ENCODE data around the gene XPNPEP3.

Gene XPNPEP3

GRCh38 chr22:40951795-40952605, 95.1 kb downstream of the XPNPEP3 start:
- DNase-seq = no peak

- no peak for DNase-seq
These were observed 96.5 kb downstream of the XPNPEP3 start for GRCh38 chr22:40953471-40953870.

GRCh38 chr22:40954113-40954512, 97.2 kb downstream of the XPNPEP3 start:
- no peak for DNase-seq

- no peak for DNase-seq
These were observed 98.6 kb downstream of the XPNPEP3 start for GRCh38 chr22:40955571-40955970.

- no peak for DNase-seq
These were observed 100.7 kb downstream of the XPNPEP3 start for GRCh38 chr22:40957601-40958000.

GRCh38 chr22:40958299-40958698, 101.4 kb downstream of the XPNPEP3 start:
- DNase-seq = no peak

- no peak for DNase-seq
These were observed 103.2 kb downstream of the XPNPEP3 start for GRCh38 chr22:40960145-40960544.

GRCh38 chr22:40965936-40966725, 109.2 kb downstream of the XPNPEP3 start:
- DNase-seq = no peak

- no peak for DNase-seq
These were observed 109.8 kb downstream of the XPNPEP3 start for GRCh38 chr22:40966726-40967085.

- no peak for DNase-seq
These were observed 110.3 kb downstream of the XPNPEP3 start for GRCh38 chr22:40967111-40967760.

- no peak for DNase-seq
These were observed 115.6 kb downstream of the XPNPEP3 start for GRCh38 chr22:40972587-40972986.

GRCh38 chr22:40973144-40973543, 116.2 kb downstream of the XPNPEP3 start:
- DNase-seq = no peak

GRCh38 chr22:40975366-40975765, 118.4 kb downstream of the XPNPEP3 start:
- no peak for DNase-seq

- DNase-seq = no peak
These were observed 120.1 kb downstream of the XPNPEP3 start for GRCh38 chr22:40976866-40977700.

GRCh38 chr22:40979198-40979597, 122.2 kb downstream of the XPNPEP3 start:
- no peak for DNase-seq

- no peak for DNase-seq
These were observed 122.9 kb downstream of the XPNPEP3 start for GRCh38 chr22:40979871-40980270.

Measured in NCI-H1092 (cell line).